HG03196 (cell line): ENCODE data around the gene PFAS.

ENCODE experiments used
- ATAC-seq: cut with Tn5 transposase; IDR thresholded peaks from one replicate; pipeline ENCODE4 v1.9.1; 2021; ENCODE audit not compliant: unreplicated experiment

Gene PFAS

GRCh38 chr17:8267480-8268147 lies 18.5 kb downstream of the PFAS start:
- ATAC-seq, result no peak

- ATAC-seq, result no peak
These were observed 19.6 kb downstream of the PFAS start for GRCh38 chr17:8268550-8269298.

GRCh38 chr17:8272421-8272820 lies 23.3 kb downstream of the PFAS start:
- ATAC-seq, result no peak

DNA sequence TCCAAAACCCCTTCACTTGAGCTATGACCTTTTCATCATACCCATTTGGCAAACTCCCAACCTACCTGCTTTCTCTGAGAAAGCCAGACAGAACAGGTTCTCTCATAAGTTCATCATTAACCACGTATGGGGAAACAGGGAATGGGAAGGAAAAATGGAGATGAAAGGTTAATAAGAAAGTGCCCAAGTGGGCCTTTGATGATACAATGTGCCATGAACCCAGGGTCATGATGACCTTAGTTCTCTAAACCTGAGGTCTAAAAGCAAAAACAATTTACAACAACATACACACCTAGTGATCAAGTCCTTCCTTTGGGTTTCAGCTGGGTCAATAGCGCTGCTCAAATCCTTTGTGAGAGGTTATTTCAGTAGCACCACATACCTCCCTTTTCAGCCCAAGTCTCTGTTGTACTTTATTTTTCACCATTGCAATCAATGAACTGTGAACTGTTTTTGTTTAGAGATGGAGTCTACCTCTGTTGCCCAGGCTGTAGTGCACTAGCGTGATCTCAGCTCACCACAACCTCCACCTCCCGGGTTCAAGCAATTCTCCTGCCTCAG lies 24.9 kb downstream of the PFAS start:
- no peak for ATAC-seq

DNA sequence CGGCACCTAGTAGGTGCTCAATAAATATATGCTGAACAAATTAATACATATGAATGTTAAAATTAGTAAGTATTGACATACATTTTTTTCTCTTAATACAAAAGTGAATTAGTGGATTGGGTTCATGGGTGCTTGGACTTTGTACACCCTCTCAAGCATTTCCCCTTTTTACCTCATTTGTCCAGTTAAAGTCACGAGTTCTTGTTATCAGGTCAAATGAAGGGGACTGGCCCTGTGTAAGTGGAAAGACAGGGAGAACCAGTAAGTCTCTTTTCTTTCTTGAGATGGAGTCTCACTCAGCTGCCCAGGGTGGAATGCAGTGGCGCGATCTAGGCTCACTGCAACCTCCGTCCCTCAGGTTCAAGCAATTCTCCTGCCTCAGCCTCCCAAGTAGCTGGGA lies 25.7 kb downstream of the PFAS start:
- no peak for ATAC-seq

GRCh38 chr17:8275421-8276290 lies 26.6 kb downstream of the PFAS start:
- no peak for ATAC-seq

DNA sequence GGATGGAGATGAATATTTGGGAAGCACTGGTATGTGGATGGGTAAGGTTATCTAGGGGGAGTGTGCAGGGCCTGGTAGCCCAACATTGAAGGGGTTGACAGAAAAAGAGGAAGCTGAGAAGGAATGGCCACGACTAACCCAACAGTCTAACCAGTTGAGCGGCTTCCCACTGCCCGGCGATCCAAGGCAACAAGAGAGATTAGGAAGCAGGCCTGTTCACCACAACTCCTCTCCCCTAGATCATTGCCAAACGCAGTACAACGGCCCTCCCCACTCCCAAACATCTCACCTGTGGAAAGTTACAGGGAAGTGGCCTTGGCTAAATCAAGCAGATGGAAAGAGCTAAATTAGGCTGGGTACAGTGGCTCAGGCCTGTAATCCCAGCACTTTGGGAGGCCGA lies 28.2 kb downstream of the PFAS start:
- ATAC-seq, result no peak

DNA sequence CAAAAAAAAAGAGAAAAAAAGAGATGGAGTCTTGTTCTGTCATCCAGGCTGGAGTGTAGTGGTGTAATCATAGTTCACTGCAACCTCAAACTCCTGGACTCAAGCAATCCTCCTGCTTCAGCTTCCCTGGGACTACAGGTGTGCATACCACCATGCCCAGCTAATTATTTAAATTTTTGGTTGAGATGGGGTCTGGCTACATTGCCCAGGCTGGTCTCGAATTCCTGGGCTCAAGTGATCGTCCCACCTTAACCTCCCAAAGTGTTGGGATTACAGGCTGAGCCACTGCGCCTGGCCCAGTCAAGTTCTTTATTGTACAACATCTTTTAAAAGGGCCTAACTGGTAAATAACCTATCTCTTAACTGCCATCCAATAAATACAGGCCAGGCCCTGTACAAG lies 33.3 kb downstream of the PFAS start:
- no peak for ATAC-seq

GRCh38 chr17:8283356-8283755 lies 34.3 kb downstream of the PFAS start:
- ATAC-seq, result no peak

GRCh38 chr17:8284126-8284525 lies 35.0 kb downstream of the PFAS start:
- ATAC-seq, result no peak

GRCh38 chr17:8285270-8286181 lies 36.4 kb downstream of the PFAS start:
- no peak for ATAC-seq

- no peak for ATAC-seq
These were observed 38.7 kb downstream of the PFAS start for GRCh38 chr17:8287651-8288335.

DNA sequence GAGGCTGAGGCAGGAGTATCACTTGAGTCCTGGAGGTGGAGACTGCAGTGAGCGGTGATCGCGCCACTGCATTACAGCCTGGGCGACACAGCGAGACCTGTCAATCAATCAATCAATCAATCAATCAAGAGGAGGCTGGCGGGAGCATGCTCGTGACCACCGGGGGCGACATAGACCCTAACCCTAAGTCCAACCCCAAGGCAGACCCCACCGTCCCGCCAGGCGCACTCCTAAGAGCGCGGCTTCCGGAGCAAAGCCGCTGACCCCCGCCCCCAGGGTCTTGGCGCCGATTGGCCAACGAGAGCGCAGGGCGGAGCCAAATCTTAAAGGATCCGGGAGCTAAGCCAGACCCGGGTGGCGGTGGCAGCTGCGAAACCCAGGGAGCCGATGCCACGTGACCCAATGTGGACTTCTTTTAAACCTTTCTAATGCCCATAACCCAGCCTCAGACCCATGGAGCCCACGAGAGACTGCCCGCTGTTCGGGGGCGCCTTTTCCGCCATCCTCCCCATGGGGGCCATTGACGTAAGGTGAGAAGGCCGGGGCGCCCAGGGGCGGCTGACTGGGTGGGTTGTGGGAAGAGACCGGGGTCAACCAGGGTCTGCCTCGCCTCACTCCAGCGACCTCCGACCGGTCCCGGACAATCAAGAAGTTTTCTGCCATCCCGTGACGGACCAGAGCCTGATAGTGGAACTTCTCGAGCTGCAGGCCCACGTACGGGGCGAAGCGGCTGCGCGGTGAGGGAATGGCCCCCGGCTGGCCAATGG lies 39.4 kb downstream of the PFAS start, which contains the start of gene RANGRF:
TSS of gene RANGRF (plus strand) at position 335 of the 767 bp plus-strand sequence. CDS start at position 454, 119 bp downstream.
- ATAC-seq, result peak; percentile 80

- ATAC-seq, result no peak
These were observed 40.0 kb downstream of the PFAS start for GRCh38 chr17:8289103-8289397.

- no peak for ATAC-seq
These were observed 41.0 kb downstream of the PFAS start for GRCh38 chr17:8290043-8290442.

DNA sequence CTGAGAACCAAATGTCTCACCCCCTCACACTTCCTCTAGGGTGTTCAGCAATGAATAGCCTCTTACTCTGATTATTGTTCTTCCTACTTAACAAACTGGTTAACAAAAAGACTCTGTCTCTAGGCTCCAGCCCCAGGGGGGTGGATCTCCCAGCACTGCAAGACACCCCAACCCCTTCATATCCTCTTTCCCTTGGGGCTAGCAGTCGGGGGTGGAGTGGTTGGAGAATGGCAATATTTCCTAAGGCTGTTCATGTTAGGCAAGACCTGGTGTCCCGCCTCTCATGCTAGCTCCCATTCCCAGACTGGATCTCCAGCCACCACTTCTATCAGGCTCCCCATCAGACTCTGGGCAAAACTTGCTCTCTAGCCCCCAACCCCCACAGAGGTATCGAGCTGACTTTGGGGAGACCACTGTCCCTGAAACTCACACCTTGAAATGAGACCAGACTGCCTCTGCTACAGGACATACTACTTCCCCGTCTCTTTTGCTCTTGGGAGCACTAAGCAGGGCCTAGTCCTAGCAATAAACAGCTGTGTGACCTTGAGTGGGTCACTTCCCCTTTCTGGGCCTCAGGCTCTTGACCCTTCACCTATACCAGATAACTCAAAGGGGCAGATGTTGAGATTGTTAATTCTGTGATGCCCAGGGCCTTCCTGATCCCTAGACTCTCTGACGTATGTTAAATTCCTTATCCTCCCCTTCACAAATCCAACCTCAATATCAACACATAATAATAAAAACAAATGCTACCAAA lies 43.7 kb downstream of the PFAS start:
- ATAC-seq, result no peak

- ATAC-seq, result no peak
These were observed 45.3 kb downstream of the PFAS start for GRCh38 chr17:8294361-8294760.

GRCh38 chr17:8294814-8295316 lies 45.8 kb downstream of the PFAS start:
- ATAC-seq, result no peak
